Lung (tissue), 12 donors: ENCODE results near the gene PAPSS2. TPM values are rescaled to one million over a fixed set of nuclear protein-coding genes. Genes with fewer than 3 reads are reported as not detected.

Experiments
- ATAC-seq: fragments of 200-7000 bp; cut with Tn5 transposase; one replicate; pipeline ENCODE4 v1.9.1; 2020; ENCODE audit warnings: moderate number of reproducible peaks; ENCODE audit not compliant: insufficient read depth, low FRiP score
- DNase-seq, 3 donors: peaks; one replicate each; pipeline ENCODE4 v3.0.0-alpha.2; 2013 to 2017
- H3K27ac ChIP-seq, 2 donors: one replicate each; pipeline ENCODE4 v1.5.1; 2013; ENCODE audit warnings: mild to moderate bottlenecking in 2 of 2, moderate library complexity in 2 of 2, control low read depth in 1 of 2, inconsistent platforms in 1 of 2, low read depth in 1 of 2, low read length in 1 of 2
- H3K27me3 ChIP-seq, 3 donors: one replicate each; pipeline ENCODE4 v1.5.1; 2013; ENCODE audit warnings: low read length in 2 of 3; ENCODE audit not compliant: control insufficient read depth in 3 of 3, insufficient read depth in 3 of 3
- H3K36me3 ChIP-seq, 4 donors: one replicate each; pipeline ENCODE4 v1.5.1; 2013; ENCODE audit warnings: low read length in 4 of 4, mild to moderate bottlenecking in 1 of 4, moderate library complexity in 1 of 4; ENCODE audit not compliant: control insufficient read depth in 4 of 4, insufficient read depth in 4 of 4
- H3K4me1 ChIP-seq, 5 donors: one replicate each; pipeline ENCODE4 v1.5.1; 2013; ENCODE audit warnings: low read length in 5 of 5, mild to moderate bottlenecking in 2 of 5, moderate library complexity in 1 of 5; ENCODE audit not compliant: control insufficient read depth in 5 of 5, insufficient read depth in 5 of 5
- H3K4me3 ChIP-seq: one replicate; pipeline ENCODE4 v1.5.1; 2013; ENCODE audit warnings: mild to moderate bottlenecking, control low read depth, moderate library complexity
- H3K9ac ChIP-seq, 2 donors: one replicate each; pipeline ENCODE4 v1.5.1; 2013; ENCODE audit warnings: low read length in 2 of 2, control low read depth in 1 of 2; ENCODE audit not compliant: insufficient read depth in 1 of 2
- H3K9me3 ChIP-seq, 4 donors: one replicate each; pipeline ENCODE4 v1.5.1; 2013; ENCODE audit warnings: low read length in 3 of 4, mild to moderate bottlenecking in 1 of 4, moderate library complexity in 1 of 4; ENCODE audit not compliant: control insufficient read depth in 4 of 4, insufficient read depth in 3 of 4
- whole genome bisulfite sequencing, 2 donors: extraction: QIAGEN DNeasy Blood & Tissue Kit; methylation state at CpG; one replicate each; pipeline ENCODE4 v1.1.7; 2013; 5-methylcytosine and 5-hydroxymethylcytosine counted together
- polyA plus RNA-seq, 2 donors: library from polyadenylated mRNA; stranded (reverse); fragments of 200-250 nt; gene quantifications; one replicate each; pipeline ENCODE4 v1.2.1, GENCODE V29; 2013
- total RNA-seq, 2 donors: library from RNA; depleted of rRNA in 1 of 2; stranded (reverse); fragments of >200 nt in 1 of 2; gene quantifications; one replicate each; pipeline ENCODE4 v1.2.1, GENCODE V29; 2014 to 2021
- TF ChIP-seq, protein P1 (sequence below): IDR thresholded peaks from 2 replicates; pipeline ENCODE4 v1.5.1; 2012; ENCODE audit warnings: mild to moderate bottlenecking; ENCODE audit errors: control extremely low read depth, extremely low read depth
- donor health status: control.
- donor health status: control.
- donor health status: Bipolar disorder and iron deficiency.
- donor health status: healthy.
- donor health status: DM: yes; HTN: yes; CAD: no.

Gene PAPSS2
- total and polyA plus RNA-seq, 4 donors, result 29.0 to 107 (median 81.1) TPM

DNA sequence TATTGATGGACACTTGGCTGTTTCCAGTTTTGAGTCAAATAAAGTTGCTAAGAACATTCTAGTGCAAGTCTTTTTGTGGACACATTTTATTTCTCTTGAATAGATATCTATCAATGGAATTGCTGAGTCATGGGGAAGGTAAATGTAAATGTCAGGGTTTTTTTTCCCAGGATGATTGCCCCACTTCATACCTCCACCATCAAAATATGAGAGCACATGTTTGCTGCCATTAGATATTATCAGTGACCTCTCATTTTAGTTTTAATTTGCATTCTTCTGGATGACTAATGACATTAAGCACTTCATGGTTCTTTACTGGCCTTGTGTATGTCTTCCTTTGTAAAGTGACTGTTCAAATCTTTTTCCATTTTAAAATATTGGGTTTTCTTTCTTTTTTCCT lies 45.7 kb downstream of the PAPSS2 start:
- Histone ChIP-seq H3K4me1 (peaks cover 0 to 16% (median 5%) of the 10 kb centered on the region in 5 donors), H3K4me3 (no peak overlapping the region), H3K36me3 (peaks cover 0 to 10% (median 2%) of the 10 kb centered on the region in 4 donors), H3K27me3 (no peaks in the 10 kb centered on the region), H3K27ac (no peak overlapping the region), H3K9me3 (no peaks in the 10 kb centered on the region), H3K9ac (no peak overlapping the region)
- TF ChIP-seq, protein P1, sequence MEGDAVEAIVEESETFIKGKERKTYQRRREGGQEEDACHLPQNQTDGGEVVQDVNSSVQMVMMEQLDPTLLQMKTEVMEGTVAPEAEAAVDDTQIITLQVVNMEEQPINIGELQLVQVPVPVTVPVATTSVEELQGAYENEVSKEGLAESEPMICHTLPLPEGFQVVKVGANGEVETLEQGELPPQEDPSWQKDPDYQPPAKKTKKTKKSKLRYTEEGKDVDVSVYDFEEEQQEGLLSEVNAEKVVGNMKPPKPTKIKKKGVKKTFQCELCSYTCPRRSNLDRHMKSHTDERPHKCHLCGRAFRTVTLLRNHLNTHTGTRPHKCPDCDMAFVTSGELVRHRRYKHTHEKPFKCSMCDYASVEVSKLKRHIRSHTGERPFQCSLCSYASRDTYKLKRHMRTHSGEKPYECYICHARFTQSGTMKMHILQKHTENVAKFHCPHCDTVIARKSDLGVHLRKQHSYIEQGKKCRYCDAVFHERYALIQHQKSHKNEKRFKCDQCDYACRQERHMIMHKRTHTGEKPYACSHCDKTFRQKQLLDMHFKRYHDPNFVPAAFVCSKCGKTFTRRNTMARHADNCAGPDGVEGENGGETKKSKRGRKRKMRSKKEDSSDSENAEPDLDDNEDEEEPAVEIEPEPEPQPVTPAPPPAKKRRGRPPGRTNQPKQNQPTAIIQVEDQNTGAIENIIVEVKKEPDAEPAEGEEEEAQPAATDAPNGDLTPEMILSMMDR, result no peak
- no peak for DNase-seq
- ATAC-seq, result no peak

GRCh38 chr10:87706731-87707130 lies 47.1 kb downstream of the PAPSS2 start:
- no peak overlapping the region for H3K27ac ChIP-seq
- no peak for DNase-seq
- H3K27me3 ChIP-seq, result no peaks in the 10 kb centered on the region
- WGBS, 2 donors, result 79 to 88% methylated on average over 4 of the region's 4 CpGs
- H3K4me1 ChIP-seq, result peaks cover 0 to 11% (median 3%) of the 10 kb centered on the region in 5 donors
- ATAC-seq, result no peak
- no peak overlapping the region for H3K4me3 ChIP-seq
- H3K9ac ChIP-seq, result no peak overlapping the region
- H3K9me3 ChIP-seq, result no peaks in the 10 kb centered on the region
- TF ChIP-seq, protein P1, result no peak
- H3K36me3 ChIP-seq, result peaks cover 0 to 11% (median 5%) of the 10 kb centered on the region in 4 donors

DNA sequence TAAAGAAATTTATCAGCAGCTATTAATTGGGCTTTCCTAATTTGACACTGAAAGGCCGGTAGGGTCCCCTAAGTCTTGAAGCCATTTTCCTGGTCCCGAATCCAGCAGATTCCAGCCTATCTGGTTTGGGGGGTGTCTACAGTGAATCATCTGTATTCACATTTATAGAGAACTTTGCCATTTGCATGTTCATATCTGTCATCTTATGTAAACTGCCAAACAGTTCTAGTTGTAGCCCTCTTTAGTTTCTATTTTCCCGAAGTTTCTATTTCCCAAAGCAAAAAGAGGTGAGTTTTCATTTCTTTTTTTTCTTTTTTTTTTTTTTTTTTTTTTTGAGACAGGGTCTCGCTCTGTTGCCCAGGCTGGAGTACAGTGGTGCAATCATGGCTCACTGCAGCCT lies 47.6 kb downstream of the PAPSS2 start:
- ATAC-seq, result no peak
- H3K9me3 ChIP-seq, result no peaks in the 10 kb centered on the region
- 96 to 97% methylated on average over 3 to 4 of the region's 4 CpGs for WGBS, 2 donors
- TF ChIP-seq, protein P1, result no peak
- H3K36me3 ChIP-seq, result peaks cover 0 to 11% (median 5%) of the 10 kb centered on the region in 4 donors
- no peaks in the 10 kb centered on the region for H3K27me3 ChIP-seq
- H3K27ac ChIP-seq, result no peak overlapping the region
- peaks cover 0 to 10% (median 3%) of the 10 kb centered on the region in 5 donors for H3K4me1 ChIP-seq
- H3K4me3 ChIP-seq, result no peak overlapping the region
- no peak for DNase-seq
- H3K9ac ChIP-seq, result no peak overlapping the region

- ATAC-seq, result no peak
- Histone ChIP-seq H3K9ac (no peak overlapping the region), H3K4me1 (peaks cover 0 to 3% (median 0%) of the 10 kb centered on the region in 5 donors), H3K4me3 (no peak overlapping the region), H3K36me3 (peaks cover 0 to 28% (median 9%) of the 10 kb centered on the region in 4 donors), H3K27ac (peak overlapping the region in 1 of 2 donors; percentile 74), H3K27me3 (no peaks in the 10 kb centered on the region), H3K9me3 (no peaks in the 10 kb centered on the region)
- peak in 2 of 3 donors; percentile 29 to 55 for DNase-seq
- WGBS, 2 donors, result 49 to 69% methylated on average over 11 of the region's 11 CpGs
- TF ChIP-seq, protein P1, result no peak
Observed at GRCh38 chr10:87712913-87713616, 53.4 kb downstream of the PAPSS2 start.
